HG03139 (cell line): ENCODE results near the gene FRY.
"Not testable (repeated sequence)": the region's sequence is repeated elsewhere in the genome, so short reads cannot be mapped to it uniquely, and the experiment has no call there.

Experiments
- ATAC-seq: cut with Tn5 transposase; IDR thresholded peaks from one replicate; pipeline ENCODE4 v1.9.1; 2021; ENCODE audit not compliant: unreplicated experiment

Gene FRY

DNA sequence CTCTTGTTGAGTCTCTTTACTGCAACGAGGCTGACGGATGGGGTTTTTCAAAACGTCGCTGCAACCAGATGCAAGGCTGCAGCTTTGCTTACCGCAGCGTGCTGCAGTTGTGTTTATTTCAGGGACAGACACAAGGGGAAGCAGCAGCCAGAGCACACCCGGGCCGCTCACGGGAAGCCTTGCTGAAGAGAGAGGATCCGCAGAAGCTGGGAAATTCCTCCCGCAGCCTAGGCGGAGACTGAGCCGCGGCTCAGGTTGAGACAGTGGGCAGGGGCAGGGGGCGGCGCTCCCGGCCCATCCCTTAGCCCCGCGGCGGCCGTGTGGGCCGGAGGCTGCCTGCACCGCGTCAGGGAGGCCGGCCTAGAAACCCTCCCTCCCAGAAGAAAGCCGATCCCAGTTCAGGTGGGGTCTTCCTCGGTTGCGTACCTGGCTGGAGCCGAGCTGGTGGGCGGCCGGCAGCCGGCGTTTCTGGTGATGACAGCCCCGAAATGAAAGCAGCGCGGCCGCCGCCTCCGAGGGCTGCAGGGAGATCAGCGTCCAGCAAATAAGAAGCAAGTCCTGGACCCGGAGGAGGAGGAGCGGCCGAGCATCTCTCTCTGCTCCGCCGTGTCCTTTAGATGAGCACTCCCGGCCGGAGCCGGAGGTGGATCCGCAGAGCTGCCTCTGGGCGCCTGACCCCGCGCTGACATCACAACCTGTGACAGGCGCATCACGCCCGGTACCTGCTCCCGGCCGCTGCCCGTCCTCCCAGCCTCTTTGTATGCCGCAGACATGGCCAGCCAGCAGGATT is at the start of gene FRY:
TSS of gene FRY (plus strand) at position 750 of the 790 bp plus-strand sequence. CDS start at position 772, 22 bp downstream.
- peak; percentile 68 for ATAC-seq

DNA sequence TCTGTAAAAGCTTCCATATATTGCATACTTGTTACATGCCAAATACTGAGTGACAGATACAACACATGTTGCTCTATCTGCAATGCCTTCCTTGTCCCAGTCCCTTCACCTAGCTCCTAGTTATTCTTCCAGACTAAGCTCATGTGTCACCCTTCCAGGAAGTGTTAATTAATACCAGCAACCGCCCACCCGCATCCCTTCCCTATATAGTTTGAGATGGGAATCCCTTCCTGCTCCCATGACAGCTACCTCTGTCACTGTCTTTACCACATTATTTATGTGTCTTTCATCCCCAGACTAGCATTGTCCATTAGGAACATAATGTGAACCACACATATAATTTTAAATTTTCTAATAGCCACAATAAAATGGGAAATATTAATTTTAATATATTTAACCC is 49.5 kb upstream of the FRY start:
- no peak for ATAC-seq

DNA sequence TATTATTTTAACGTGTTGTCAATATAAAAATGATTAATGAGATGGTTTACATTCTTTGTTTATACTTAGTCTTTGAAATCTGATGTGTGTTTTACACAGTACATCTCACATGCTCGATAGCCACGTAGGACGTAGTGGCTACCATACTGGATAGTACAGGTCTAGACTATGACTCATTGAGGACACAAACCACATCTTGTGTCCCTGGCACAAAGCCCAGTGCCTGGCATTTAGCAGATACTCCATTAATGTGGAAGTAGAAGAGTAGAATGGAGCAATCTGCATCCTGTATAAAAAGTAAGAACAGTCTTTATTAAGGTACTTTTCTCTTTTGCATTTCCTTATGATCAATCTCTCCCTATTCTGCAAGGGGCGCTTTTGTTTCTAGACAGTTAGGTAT is 49.0 kb upstream of the FRY start:
- ATAC-seq = no peak

DNA sequence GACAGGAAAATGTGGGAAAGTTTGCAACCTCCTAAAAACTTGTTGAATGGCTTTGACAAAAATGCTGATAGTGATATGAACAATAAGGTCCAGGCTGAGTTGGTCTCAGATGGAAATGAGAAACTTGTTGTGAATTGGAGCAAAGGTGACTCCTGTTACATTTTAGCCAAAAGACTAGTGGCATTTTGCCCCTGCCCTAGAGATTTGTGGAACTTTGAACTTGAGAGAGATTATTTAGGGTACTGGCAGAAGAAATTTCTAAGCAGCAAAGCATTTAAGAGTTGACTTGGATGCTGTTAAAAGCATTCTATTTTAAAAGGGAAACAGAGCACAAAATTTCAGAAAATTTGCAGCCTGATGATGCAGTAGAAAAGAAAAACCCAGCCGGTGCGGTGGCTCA is 47.9 kb upstream of the FRY start:
- ATAC-seq = not testable (repeated sequence)

DNA sequence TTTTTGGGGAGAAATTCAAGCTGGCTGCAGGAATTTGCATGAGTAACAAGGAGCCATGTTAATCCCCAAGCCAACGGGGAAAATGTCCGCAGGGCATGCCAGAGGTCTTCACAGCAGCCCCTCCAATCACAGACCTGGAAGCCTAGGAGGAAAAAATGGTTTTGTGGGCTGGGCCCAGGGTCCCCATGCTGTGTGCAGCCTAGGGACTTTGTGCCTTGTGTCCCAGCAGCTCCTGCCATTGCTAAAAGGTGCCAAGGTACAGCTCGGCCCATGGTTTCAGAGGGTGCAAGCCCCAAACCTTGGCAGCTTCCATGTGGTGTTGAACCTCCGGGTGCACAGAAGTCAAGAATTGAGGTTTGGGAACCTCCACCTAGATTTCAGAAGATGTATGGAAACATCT is 47.2 kb upstream of the FRY start:
- ATAC-seq = not testable (repeated sequence)

DNA sequence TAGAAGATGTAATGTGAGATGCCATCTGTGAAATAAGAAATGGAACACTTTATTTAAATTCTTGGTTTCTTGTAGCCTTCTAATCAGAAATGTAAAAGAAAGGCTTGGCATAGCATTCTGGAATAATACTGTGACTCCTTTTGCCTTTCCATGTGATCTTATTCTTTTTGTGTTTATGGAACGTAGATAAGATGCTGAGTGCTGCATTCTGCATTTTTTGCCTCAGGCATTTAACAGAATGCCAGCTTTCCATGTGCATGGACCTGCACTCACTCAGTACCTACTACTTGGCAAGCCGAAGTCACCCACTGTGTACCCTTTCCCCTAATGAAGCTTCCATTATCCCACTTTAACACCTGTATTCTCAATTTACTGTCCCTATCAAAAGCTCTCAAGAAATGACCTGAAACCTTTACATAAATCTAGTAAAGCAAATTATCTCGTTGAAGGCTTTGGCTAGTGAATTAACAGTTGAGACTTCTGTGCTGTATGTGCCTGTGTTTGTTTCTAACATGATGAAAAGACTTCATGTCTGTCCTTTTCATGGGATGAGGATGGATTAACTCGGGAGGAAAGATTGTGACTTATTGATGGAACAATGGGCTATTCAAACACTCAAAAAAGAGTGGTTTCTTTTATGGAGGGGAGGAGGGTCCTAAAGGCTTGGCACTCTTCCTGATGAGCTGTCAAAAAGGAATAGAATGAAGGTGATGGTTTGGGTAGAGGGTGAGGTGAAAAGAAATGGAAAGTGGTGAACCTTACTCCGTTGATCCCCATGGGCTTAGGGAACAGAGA is 44.7 kb upstream of the FRY start:
- ATAC-seq = no peak

DNA sequence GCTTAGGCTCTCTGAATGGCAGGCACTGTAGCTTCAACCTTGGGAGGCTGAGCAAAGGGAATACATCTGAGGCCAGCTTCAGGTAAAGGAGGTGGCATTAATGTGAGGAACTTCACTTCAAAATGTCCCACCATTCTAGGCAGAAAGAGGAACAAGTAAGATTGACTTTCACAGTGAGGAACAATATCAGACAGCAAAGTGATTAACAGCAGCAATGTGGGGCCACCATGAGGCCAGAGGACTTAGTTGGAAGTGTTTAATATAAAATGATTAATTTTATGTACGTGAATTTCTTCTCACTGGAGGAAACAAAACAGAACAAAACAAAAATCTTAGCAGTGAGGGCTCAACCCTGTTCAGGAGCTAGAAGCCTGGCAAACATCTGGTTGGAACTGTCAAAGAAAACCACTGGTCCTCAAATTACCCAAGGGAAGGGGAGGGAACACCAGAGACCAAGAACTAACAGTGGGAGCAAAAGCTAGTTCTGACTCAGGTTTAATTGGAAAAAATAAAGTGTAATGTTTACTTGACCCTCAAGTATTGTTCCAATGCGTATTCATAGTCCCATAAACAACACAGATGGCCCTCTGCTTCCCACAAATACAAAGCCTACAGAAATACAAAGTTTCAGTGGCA is 43.9 kb upstream of the FRY start:
- no peak for ATAC-seq

DNA sequence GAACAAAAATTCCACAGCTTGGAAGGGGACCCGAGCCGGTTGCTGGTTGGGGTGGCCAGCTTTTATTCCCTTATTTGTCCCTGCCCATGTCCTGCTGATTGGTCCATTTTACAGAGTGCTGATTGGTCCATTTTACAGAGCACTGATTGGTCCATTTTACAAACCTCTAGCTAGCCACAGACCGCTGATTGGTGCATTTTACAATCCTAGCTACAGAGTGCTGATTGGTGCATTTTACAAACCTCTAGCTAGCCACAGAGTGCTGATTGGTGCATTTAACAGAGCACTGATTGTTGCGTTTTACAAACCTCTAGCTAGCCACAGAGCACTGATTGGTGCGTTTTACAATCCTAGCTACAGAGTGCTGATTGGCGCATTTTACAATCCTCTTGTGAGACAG is 37.2 kb upstream of the FRY start:
- not testable (repeated sequence) for ATAC-seq

DNA sequence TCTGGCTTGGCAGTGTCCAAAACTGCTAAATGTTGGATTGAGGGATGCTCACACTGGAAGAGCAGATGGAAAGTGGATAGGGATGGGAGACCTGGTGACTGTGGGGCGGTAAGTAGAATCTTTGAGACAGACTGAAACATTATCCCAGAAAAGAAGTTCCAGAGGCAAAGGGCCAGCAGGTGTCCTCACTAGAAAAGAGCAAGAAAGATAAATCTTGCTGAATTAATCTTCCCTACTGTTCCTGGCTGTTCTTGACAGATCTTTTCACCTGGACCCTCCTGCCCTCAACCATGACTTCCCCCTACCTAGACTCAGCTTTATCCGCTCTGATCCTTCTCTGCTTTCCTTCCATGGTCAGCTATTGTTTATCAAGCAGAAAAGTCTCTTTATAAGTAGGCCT is 35.0 kb upstream of the FRY start:
- no peak for ATAC-seq

DNA sequence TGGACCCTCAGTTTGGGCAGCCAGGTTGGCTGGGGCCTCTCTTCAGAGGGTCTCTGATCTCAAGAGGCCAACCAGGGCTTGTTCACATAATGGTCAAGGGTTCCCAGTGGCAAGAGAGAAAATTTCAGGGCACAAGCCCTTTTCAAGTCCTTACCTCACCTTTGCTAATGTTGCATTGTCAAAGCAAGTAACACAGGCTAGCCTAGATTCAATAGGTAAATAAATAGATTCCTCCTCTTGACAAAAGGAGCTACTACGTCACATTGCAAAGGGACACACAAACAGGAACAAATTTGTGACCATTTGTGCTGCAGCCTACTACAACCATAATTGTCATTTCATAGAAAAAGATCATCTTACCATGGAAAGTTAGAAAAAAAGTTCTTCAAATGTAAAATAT is 33.9 kb upstream of the FRY start:
- ATAC-seq = no peak

DNA sequence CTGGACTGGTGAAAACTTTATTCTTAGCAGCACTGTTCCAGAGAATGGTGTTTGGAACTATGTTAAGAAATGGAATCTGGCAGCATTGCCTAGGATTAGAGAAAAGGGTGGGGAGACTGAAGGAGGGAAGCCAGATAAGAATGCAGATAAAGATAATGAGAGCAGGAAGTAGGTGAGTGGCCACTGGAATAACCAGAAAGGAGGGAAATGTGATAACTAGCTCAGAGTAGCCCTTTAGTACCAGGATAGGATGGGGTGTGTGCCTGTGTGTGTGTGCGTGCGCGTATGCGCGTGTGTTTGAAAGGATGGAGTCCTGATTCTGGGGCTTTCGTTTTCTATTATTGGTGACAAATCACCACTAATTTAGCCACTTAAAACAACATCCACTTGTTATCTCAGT is 33.4 kb upstream of the FRY start:
- no peak for ATAC-seq

DNA sequence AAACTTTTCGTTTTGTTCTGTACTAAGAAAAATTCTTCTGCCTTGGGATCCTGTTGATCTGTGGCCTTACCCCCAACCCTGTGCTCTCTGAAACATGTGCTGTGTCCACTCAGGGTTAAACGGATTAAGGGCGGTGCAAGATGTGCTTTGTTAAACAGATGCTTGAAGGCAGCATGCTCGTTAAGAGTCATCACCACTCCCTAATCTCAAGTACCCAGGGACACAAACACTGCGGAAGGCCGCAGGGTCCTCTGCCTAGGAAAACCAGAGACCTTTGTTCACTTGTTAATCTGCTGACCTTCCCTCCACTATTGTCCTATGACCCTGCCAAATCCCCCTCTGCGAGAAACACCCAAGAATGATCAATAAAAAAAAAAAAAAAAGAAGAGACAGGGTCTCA is 30.8 kb upstream of the FRY start:
- ATAC-seq = not testable (repeated sequence)

DNA sequence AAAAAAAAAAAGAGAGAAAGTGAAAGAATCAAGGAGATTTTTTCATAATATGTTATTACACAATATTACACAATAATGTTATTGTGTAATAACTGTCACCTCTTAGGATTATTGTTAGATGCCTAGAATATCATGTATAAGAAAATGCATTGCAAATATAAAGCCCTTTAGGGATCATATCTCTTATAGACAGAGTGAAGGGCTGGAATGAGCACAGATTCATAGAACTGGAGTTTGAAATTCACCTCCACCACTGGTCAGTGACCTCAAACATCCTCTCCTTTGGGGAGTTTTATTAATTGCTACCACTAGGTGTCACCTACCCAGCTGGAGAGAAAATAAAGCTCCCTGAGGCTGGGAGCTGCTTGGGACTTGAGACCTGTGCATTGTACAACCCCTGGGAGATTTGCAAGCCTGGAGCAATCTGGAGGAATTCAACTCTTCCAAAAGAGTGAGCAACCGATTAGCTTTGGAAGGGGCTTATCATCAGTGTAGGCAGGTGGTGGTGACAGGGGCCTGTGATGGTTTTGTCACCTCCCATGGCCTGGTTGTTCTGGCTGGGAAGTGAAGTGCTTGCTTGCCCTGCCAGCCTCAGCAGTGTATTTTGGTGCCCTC is 30.3 kb upstream of the FRY start:
- ATAC-seq = peak; percentile 89

DNA sequence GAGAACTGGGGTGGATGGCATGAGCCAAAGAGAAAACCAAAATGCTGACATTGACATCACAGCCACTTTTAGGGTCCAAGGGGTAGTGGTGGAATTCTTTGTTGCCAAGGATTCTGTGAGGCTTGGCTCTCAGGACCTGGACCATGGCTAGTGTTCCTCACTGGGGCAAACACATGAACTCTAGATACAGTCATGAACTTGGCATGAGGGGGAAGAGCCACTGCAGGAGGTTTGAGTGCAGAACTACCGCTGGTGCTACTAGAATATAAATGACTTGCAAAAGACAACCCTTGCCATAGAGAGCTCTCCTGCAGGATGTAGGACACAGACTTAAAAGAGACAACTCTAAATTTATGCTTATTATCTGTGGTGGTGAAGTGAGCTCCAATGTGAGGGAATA is 29.8 kb upstream of the FRY start:
- no peak for ATAC-seq

DNA sequence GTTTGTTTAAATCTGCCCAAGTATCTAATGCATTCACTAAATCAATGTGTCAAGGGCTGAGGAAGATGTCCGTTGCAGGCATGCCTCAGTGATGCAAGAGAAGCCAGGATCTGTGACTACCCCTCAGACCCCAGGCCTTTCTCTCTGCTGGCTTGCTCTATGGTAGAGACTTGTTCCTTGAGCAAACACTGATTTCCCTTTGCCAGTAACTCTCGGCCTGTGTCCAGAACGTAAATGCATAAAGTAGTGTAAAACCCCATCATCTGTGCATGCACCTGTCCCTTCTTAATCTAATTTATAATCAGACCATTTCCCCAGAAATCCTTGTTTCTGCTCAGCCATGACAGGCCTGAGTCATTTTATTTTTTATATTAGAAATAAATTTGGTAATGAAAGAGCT is 28.7 kb upstream of the FRY start:
- no peak for ATAC-seq

DNA sequence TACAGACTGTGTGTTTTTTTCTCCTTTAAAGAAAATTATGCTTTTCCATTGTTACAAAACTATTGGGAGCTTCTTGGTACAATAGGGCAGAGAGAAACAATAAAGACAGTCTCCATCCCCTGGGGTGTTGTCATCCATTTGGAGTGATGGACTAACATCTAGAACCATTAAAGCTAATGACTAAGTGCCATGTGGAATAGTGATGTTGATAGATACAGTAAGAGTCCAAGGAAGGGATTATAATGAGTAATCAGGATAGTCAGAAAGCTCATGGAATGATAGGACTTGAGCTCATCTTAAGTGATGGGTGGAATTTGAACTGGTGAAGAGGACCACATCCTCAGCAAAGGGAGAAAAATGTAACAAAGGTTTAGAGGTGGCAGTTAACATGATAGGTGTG is 24.1 kb upstream of the FRY start:
- ATAC-seq = no peak

DNA sequence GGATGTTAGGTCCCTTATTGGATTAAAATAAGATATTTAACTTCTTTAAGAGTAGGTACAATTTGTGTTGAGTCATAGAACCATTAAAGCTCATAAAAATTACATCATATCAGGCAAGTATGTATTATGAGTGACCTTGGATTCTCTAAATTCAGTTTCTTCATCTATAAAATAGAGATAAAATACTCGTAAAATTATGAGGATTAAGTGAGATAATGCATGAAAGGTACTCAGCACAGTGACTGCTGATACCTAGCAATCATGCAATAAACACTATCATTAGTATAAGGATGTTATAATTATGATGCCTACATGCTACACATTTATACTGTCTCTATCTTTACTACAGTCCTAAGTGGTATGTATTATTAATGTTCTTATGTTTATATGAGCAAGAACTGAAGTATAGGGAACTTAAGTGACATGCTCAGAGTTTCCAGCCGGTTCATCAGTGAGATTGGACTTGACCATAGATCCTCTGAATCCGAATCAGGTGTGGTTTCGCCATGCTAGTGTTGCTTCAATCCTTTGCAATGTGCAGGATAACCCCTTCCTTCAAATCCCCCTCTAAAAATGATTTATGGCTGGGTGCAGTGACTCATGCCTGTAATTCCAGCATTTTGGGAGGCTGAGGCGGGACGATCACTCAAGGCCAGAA is 22.9 kb upstream of the FRY start:
- no peak for ATAC-seq

DNA sequence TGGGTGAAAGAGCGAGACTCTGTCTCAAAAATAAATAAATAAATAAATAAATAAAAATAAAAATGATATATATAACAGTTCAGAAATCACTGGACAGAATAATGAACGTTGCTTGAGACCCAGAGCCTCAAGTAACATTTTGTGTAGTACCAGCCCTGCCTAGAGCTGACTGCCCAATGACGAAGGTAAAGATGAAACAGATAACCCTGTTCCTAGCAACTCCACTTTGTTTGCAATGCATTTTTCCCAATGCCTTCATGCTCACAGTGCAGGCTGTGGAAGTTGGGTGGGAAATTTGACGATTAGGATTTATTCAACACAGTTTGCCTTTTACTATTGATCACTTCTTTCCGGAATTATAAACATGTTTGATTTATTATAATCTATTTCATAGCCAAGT is 22.2 kb upstream of the FRY start:
- no peak for ATAC-seq

DNA sequence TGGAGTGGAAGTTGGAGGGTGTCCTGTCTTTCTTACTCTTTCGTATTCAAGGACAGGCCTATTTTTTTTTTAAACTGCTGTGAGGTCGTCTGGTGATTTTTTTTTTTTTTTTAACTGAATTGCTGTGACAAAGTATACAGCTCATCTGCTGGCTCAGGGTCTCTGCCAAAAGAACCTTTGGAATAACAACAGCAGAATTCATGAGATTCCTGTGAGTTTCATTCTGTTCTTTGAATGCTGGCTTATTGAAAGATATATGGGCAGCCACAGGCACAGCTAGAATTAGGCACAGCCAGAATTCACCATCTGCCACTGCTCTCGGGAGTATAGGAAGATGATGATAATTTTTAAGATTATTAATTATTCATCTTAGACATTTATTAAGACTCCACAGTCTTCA is 21.4 kb upstream of the FRY start:
- no peak for ATAC-seq

DNA sequence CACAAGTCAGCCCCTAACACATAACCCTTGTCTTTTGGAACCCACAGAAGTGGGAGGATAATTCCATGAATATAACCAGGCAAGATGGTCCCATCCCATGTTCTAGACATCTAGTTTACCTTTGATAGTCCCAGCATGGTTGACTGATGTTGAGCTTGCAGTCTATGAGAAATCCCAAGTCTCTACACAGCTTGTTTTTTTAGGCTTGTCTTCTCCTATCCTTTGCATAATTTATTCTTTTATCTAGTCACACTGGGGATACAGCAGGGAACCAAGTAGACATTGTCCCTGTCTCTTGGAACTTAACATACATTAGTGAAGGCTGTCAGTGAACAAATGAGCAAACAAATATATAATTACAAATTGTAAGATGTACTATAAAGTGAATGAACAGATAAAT is 19.6 kb upstream of the FRY start:
- no peak for ATAC-seq

DNA sequence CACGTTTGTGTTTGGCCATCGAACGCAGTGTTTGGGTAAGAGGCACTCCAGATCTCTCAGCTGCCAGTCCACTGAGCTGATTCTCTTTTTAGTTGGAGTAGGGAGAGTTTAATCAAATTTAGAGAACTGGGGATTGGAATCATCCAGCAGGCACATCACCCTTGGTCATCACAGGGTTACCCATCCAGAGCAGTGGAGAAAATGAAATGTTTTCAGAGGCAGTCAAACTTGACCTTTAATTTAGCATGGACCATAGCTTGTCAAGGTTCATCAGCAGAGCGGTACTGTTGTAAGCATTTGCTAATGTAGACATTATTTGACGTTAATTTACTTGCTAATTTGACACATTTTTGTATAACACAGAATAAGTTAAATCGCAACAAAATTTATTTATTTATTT is 18.4 kb upstream of the FRY start:
- ATAC-seq = no peak
